Measurements from ENCODE around the gene COL8A2.

DNA sequence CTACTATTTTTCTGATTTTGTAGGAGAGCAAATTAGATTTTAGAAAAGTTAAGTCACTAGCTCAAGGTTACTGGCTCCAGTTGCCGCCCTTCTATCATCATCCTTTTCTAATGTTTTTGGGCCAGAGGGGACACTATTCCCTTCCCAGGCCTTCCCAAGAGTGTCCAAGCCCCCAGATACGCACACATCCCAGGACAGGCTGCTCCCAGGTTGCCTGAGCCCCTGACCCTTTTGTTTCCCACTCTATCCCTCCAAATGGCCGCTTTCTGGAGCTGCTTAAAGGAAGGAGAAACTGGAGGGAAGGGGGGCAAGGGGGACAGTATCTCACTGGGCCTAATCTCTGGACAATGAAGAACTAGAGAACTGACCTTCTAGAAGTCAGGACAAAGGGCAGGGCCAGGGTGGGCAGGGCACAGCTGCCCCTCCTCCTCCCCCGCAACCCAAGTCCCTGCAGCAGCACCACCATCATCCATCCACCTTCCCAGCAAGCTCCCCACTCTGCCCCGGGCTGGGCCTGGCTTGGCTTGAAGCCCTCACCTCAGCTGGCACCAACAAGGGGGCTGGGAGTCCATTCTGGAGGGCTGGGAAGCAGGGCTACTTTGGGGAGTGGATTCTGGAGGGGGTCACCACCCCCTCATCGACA lies 29.9 kb upstream of the COL8A2 start:
- TF ChIP-seq REST (IDR thresholded peaks at IDR 0.05; ENCODE audit: insufficient read depth in 1 of 2, low read depth in 2 of 2, low read length in 2 of 2), result no peak
- no peak for TF ChIP-seq SIN3A (IDR thresholded peaks at IDR 0.05; ENCODE audit: borderline replicate concordance, insufficient read depth, low read length)
